CD4-positive, alpha-beta T cell treated with Interleukin-21 for 1 hour (primary cell): ENCODE results near the gene INPP5D.
"Not testable (repeated sequence)": the region's sequence is repeated elsewhere in the genome, so short reads cannot be mapped to it uniquely, and the experiment has no call there.

Experiments
- DNase-seq: peaks from one replicate; pipeline ENCODE4 v3.0.0-alpha.2; 2020

INPP5D gene

DNA sequence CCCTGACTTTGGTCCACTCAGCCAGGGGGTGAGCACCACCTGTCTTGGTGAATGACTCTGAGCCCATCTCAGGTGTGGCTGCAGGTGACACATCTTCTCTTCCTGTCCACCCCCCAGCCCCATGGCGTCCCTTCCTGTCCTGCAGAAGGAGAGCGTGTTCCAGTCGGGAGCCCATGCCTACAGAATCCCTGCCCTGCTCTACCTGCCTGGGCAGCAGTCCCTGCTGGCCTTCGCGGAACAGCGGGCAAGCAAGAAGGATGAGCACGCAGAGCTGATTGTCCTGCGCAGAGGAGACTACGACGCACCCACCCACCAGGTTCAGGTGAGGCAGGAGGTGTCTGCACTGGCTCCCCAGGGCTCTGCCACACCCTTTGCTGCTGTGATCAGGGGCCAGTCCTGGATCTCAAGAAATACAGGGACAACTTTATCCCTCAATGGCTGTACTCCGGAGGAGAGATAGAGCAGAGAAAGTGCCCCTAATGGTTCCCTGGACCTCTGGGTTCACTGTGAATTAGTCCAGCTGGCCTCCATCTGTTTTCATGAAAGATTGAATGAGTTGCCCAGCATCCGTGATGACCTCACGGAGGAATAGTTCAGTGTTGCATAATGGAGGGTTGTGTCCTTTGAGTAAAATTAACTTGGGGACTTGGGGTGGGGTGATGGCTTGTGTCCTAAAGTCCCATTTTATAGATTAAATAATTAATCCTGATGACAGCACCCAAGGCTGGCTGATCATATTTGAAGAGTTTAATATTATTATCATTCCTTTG, 27.4 kb upstream of the INPP5D start, which contains the start of gene NEU2:
NEU2 (plus strand) TSS at position 122 of the 770 bp plus-strand sequence; CDS start at position 122, 0 bp downstream.
- DNase-seq = no peak

DNA sequence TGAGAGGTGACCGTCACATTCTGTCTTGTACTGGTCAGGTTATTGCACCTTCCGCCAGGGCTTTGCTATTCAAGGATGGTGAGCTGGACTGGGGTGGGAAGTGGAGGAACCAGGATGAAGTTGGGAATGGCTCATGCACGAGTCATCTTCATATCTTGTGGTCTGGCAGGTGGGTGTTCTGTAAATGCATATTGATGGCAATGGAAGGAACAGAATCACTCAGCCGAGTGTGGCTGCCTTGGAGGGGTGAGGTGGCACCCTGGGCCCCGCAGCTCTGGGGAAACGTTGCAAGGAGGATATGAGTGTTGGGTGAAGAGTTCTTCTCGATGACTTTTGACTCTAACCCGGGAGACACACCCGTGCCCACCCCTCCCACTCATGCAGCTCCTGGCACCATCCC, 26.5 kb upstream of the INPP5D start:
- no peak for DNase-seq

DNA sequence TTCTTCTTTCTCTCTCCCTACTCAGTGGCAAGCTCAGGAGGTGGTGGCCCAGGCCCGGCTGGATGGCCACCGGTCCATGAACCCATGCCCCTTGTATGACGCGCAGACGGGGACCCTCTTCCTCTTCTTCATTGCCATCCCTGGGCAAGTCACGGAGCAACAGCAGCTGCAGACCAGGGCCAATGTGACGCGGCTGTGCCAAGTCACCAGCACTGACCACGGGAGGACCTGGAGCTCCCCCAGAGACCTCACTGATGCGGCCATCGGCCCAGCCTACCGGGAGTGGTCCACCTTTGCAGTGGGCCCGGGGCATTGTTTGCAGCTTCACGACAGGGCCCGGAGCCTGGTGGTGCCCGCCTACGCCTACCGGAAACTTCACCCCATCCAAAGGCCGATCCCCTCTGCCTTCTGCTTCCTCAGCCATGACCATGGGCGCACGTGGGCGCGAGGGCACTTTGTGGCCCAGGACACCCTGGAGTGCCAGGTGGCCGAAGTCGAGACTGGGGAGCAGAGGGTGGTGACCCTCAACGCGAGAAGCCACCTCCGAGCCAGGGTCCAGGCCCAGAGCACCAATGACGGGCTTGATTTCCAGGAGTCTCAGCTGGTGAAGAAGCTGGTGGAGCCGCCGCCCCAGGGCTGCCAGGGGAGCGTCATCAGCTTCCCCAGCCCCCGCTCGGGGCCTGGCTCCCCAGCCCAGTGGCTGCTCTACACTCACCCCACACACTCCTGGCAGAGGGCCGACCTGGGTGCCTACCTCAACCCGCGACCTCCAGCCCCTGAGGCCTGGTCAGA, 25.9 kb upstream of the INPP5D start:
- no peak for DNase-seq

DNA sequence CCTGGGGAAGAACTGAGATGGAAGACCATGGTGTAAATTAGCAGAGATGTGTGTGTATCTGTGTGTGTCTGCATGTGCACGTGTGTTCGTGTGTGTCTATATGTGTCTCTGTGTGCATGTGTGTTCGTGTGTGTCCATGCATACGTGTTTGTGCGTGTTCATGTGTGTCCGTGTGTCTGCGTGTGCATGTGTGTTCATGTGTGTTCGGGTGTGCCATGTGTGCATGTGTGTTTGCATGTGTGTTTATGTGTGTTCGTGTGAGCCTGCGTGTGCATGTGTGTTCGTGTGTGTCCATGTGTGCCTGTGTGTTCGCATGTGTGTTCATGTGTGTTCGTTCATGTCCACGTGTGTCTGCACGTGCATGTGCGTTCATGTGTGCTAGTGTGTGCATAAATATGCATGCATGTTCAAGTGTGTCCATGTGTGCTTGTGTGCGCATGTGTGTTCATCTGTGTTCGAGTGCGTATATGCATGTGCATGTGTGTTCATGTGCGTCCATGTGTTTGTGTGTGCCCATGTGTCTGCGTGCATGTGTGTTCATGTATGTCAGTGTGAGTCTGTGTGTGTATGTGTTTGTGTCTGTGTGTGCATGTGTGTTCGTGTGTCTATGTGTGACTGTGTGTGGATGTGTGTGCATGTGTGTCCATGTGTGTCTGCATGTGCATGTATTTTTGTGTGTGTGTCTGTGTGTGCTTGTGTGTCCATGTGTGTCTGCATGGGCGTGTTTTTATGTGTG, 24.5 kb upstream of the INPP5D start:
- no peak for DNase-seq

DNA sequence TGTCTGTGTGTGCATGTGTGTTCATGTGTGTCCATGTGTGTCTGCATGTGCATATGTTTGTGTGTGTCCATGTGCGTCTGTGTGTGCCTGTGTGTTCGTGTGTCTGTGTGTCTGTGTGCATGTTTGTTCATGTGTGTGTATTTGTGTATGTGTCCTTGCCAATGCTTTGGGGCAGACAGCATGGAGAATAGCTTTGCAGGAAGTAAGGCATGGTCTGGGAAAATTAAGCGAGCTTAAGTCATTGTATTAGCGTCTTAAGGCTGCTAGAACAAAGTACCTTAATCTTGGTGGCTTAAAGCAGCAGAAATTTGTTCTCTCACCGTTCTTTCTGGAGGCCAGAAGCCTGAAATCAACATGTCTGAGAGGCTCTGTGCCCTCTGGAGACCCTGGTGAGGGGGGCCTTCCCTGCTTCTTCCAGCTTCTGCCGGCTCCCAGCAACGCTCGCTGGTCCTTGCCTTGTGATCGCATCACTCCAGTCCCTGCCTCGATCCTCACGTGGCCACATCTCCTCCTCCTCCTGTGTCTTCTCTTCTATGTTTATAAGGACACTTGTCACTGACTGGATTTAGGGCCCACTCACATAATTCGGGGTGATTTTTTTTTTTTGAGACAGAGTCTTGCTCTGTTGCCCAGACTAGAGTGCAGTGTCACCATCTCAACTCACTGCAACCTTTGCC, 23.8 kb upstream of the INPP5D start:
- DNase-seq = no peak

DNA sequence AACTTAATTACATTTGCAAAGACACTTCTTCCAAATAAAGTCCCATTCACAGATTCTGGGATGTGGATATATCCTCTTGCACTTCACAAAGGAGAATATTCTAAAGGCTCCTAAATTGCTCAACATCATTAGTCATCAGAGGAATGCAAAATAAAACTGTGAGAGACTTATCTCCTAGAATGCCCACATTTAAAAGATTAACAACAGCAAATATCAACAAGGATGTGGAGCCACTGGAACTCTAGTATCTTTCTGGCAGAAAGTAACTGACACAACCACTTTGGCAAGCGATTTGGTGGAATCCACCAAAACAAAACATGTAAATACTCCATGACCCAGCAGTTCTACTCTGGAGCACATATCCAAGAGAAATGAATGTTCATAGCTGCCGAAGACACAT, 23.1 kb upstream of the INPP5D start:
- DNase-seq = no peak

DNA sequence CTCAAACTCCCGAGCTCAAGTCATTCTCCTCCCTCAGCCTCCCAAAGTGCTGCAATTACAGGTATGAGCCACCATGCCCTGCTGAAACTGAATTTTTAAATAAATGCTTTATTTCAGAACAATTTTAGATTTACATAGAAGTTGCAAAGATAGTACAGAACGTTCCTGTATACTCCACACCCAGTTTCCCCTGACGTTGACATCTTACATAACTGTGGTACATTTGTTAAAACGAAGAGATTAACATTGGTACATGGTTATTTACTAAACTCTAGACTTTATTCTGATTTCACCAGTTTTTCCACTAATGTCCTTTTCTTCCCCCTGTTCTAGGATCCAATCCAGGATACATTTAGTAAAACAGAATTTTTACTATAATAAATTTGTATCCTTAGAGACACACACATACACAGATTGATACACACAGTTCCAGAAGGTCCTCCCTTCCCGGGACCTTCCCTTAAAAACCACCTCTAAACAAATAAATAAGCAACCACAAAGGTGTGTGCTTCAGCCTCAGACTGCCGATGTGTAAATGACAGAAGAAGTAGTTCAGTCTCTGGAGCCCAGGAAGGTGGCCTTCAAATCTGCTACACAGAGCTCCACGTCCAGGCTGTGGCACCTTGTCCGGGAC, 20.8 kb upstream of the INPP5D start:
- DNase-seq = no peak

DNA sequence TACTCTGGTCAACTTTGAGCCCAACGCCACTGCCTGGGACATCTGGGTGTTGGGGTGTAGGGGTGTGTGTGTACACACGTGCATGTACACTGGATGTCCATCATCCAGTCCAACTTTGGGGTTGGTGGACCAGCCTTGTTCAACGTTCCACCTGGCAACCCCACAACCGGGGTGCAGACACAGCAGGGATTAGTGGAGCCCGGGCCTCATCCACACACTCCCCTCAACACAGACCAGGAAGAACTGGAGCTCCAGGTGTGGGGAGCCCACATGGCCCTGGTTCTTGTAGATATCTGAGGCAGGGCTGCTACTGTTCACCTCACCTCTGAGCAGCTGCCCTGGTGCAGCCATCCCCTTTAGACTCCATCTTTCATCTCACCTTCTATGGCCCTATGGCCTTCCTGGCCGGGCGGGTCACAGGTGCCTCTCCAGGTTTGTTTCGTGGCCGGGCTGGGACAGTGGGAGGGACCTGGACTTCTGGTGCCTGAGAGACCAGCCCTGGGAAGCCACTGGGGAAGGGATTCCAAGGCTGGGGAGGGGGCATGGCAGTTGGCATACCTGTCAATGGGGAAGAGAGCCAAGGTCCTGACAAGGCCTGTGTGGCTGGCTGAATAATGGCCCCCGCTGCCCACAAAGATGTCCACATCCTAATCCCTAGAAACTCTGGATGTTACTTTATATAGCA, 20.2 kb upstream of the INPP5D start:
- DNase-seq = no peak

DNA sequence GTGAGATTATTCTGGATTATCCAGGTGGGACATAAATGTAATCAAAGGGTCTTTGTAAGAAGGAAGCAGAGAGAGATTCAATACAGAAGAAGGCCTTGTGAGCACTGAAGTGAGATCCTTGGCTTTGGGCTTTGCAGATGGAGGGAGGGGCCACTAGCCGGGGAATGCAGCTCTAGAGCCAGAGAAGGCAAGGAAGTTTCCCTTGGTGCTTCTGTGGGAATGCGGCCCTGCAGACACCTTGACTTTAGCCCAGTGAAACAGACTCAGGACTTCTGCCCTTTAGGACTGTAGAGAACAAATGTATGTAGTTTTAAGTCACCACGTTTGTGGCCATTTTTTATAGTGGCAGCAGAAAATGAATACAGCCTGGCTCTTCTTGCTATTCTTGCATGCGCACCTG, 19.6 kb upstream of the INPP5D start:
- no peak for DNase-seq

DNA sequence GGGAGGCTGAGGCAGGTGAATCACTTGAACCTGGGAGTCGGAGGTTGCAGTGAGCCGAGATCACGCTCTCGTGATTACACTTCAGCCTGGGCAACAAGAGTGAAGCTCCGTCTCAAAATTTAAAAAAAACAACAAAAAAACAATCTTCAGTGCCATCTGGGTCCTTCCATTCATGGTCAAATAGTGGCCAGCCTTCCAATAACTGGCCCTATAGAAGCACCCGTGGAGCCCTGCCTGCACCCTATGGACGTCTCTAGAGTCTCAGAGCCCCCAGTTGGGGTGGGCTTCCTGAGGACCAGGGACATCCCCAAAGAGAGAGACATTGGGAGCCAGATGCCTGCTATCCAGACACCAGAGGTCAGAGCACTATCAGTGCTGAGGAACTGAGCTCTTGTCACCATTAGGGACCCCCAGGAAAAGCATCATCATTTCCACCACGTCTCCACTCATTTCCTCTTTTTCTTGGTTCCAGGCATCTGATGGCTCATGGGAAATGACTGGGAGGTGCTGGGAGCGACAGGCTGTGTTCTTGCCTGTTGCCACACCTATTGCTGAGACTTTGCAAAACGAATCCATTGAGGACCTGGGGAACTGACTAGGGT, 18.3 kb upstream of the INPP5D start:
- no peak for DNase-seq

DNA sequence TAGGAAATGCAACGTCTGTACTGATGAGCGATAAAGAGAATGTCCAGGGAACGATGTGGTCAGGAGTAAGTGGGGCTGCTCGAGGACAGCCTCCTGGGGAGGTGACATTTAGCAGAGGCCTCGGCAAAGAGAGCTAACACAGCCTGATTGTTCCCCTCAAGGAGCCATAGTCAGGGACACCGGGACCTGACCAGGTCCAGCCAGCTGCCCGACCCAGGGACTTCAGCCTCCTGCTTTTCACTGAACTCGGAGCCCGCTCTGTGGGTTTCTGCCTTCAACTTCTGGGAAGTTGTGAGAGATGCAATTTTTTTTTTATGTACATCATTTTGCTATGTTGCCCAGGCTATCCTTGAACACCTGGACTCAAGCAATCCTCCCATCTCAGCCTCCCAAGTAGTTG, 17.6 kb upstream of the INPP5D start:
- no peak for DNase-seq

DNA sequence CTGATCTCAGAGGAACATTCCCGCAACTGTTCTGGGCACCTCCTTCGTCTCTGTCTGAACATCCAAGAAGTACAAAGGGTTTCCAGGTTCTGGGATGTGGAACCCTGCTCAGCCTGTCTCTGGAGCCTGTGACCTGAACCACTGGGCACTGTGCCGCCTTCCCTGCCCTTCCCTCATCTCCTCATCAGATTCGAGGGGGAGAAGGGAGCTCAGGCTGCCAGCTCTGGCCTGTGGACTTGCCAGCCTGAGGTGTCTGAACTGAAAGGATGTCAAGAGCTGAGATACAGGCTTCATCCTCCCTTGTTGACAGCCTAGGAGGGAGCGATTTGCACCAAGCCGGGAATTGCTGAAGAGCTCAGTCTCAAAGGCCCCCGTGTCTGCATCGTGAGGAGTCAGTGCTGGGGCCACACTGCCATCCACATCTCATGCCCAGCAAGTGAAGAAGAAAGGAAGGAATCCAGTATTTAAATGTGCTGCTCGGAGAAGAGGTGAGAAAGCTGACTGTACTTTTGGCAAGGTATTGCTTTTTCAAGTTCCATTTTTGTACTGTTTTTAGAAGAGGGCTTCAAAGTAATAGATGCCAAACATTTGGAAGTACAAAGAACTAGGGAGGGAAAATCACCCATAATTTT, 15.1 kb upstream of the INPP5D start:
- DNase-seq = no peak

DNA sequence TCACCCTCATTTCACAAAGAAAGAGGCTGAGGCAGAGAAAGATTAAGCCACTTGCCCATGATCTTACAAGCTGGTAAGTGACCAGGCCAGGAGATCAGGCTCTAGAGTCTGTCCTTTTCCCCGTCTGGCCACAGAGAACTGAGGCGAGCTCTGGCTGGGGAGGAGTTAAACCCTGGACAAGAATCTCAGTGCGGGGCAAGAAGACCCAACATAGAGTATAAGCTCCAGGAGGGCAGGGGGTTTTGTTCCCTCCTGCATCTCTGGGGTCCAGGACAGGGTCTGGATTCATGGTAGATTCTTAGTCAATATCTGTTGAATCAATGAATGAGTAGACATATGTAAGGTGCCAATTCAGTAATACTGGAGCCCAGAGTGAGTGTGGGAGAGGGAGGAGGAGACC, 12.9 kb upstream of the INPP5D start:
- DNase-seq = no peak

DNA sequence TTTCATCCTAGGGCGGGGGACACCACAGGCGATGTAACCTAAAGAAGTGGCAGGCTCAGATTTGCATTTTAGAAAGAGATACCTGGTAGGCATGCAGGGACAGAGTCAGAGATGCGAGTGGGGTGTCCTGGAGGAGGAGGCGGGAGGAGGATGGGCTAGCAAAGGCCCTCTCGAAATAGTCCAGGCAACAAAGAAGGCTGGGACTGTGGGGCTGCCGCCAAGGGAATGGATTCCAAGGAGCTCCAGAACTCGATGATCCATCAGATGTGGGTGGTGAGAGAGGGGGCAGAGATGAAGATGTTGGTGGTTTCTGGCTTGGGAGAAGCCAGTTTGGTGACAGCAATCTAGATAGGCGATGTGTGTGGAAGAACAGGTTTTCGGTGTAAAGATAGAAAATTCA, 12.5 kb upstream of the INPP5D start:
- no peak for DNase-seq

DNA sequence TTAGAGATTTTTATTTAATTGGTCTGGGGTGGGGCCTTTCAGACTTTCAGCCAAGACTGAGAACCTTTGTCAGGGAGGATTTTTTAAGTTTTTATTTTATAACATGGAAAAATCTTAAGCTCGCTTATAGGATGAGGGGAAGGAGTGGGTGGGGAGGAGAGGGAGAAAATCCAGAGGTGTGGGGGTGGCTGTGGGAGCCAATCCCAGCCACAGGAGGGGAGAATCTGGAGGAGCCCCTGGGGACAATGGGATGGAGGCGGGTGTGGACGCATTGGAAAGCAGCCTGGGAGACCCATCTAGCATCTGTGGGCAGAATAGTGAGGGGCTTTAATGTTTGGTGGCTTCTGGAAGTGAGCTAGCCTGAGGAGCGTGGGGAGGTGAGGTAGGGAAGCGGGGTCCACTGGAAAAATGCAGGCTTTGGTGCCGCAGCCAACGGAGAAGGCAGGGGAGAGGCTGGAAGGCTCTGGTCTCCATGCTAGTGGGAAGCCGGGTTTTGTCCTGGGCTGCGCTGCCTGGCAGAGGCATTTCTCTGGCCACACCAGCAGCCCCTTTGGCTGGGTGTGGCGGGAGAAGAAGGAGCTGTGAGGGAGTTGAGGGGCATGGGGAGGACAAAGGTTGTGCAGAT, 11.5 kb upstream of the INPP5D start:
- DNase-seq = no peak

DNA sequence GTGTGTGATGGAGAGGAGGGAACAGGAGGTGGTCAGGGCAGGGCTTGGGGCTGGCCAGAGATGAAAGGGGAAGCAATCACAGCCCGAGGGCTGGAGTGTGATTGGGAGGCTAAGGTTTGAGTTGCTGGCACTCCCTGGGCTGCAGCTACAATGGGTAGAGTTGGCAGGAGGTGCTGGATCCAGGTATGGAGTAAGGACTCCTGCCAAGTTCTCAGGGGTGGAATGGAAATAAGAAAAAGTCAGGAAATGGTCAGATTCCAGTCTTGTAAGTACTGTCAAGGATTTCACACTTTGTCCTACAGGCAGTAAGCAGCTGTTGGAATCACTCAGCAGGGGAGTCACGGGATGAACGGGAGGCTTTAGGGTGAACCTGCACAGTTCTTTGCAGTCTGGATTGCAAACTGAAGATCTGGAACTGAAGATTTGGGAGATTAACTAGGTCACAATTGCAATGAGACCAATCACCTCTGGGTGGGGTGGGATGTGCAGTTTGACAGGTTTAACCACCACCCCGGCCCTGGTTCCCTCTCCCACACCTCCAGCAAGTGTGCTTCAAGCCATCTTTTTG, 10.9 kb upstream of the INPP5D start:
- peak; percentile 28 for DNase-seq

DNA sequence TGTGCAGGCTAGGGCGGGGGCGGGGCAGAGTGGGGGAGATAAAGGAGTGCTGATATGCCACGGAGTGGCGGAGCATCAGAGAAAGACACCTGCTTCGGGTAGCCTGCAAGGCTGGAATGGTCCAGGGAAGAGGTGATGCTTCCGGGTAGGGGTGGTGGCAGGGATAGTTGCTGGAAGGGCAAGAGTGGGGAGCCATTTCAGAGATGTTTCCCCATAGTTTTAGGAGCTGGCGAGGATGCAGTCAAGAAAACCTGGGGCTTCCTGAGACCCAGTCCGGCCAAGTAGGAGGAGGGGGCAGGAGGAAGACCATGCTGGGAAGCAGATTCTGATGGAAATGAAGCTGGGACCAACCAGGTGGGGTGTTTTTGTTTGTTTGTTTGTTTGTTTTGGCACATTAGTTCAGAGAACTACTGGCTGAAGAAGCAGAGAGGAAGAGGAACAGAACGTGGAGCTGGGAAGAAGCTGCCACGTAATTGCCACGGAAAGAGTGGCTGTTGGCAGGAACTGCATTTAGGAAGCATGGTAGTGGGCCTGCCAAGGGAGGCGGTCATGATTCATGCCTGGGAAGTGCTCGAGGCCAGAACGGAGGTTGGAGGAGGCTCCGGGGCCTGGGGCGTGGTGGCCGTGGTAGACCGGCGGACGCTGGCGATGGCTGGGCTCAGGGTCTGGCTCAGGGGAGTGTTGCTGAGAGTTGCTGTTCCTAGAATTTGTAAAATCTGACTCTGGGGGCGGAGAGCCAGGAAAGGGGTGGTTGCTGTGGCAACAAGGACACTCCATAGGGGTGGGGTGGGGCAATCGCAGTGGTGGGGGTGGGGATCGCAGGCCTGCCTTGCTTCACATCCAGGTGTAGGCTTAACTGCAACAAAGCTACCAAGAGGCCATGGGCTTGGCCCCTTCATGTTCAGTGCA, 8.6 kb upstream of the INPP5D start:
- no peak for DNase-seq

DNA sequence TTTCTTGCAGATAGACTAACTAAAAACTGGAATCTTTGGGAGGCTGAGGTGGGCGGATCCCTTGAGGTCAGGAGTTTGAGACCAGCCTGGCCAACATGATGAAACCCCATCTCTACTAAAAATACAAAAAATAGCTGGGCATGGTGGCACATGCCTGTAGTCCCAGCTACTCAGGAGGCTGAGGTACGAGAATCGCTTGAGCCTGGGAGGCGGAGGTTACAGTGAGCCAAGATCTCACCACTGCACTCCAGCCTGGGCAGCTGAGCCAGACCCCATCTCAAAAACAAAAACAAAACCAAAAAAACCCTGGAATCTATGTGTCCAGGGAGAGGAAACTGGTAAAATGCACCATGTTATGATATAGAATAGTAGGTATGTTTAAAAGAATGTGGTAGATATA, 7.6 kb upstream of the INPP5D start:
- not testable (repeated sequence) for DNase-seq
